GM23338 (cell line): ENCODE data around the gene BCL2. TPM values are rescaled to one million over a fixed set of nuclear protein-coding genes. Genes with fewer than 3 reads are reported as not detected.

Experiments used
- ATAC-seq: fragments of 200-7000 bp; cut with Tn5 transposase; 3 replicates; pipeline ENCODE4 v1.9.1; 2020
- DNase-seq: peaks from one replicate; pipeline ENCODE4 v3.0.0-alpha.2; 2015; ENCODE audit warnings: low spot score
- H2AFZ ChIP-seq: fragments of 200-600 bp; sonication (generic); 2 replicates; pipeline ENCODE4 v1.8.0; 2016; ENCODE audit warnings: antibody characterized with exemption, mild to moderate bottlenecking, moderate library complexity
- H3F3A ChIP-seq: fragments of 200-600 bp; sonication (generic); replicated peaks from 2 replicates; pipeline ENCODE4 v1.8.0; 2017; ENCODE audit warnings: antibody characterized with exemption, mixed run types, low read depth
- H3K27ac ChIP-seq: fragments of 200-600 bp; sonication (generic); 2 replicates; pipeline ENCODE4 v1.6.1; 2016; ENCODE audit warnings: low read depth
- H3K27me3 ChIP-seq: fragments of 200-600 bp; sonication (generic); 2 replicates; pipeline ENCODE4 v1.8.0; 2016; ENCODE audit warnings: mild to moderate bottlenecking, mixed run types, moderate library complexity; ENCODE audit not compliant: insufficient read depth
- H3K36me3 ChIP-seq: fragments of 200-600 bp; sonication (generic); 2 replicates; pipeline ENCODE4 v1.8.0; 2016; ENCODE audit warnings: mild to moderate bottlenecking; ENCODE audit not compliant: insufficient read depth
- H3K4me1 ChIP-seq: fragments of 200-600 bp; sonication (generic); 2 replicates; pipeline ENCODE4 v1.8.0; 2016; ENCODE audit warnings: mild to moderate bottlenecking, moderate library complexity; ENCODE audit not compliant: insufficient read depth
- H3K4me2 ChIP-seq: fragments of 200-600 bp; sonication (generic); 2 replicates; pipeline ENCODE4 v1.7.1; 2017; ENCODE audit warnings: mixed run types
- H3K4me3 ChIP-seq: fragments of 200-600 bp; sonication (generic); 2 replicates; pipeline ENCODE4 v1.6.1; 2016; ENCODE audit warnings: mixed run types
- H3K79me2 ChIP-seq: fragments of 200-600 bp; sonication (generic); replicated peaks from 2 replicates; pipeline ENCODE4 v1.8.0; 2017; ENCODE audit warnings: mild to moderate bottlenecking; ENCODE audit not compliant: insufficient read depth
- H3K9me2 ChIP-seq: fragments of 200-600 bp; sonication (generic); 2 replicates; pipeline ENCODE4 v1.8.0; 2017; ENCODE audit not compliant: insufficient read depth
- H4K20me1 ChIP-seq: fragments of 200-600 bp; sonication (generic); replicated peaks from 2 replicates; pipeline ENCODE4 v1.8.0; 2017; ENCODE audit warnings: mild to moderate bottlenecking; ENCODE audit not compliant: insufficient read depth
- H3K27ac Mint-ChIP-seq: 2 replicates; pipeline ENCODE4 v1.8.0; 2020; ENCODE audit warnings: inconsistent platforms, mild to moderate bottlenecking, moderate library complexity, mixed read lengths
- H3K27me3 Mint-ChIP-seq: 3 replicates; pipeline ENCODE4 v1.8.0; 2022; ENCODE audit warnings: low read depth, mild to moderate bottlenecking, moderate library complexity, mixed read lengths, inconsistent platforms; ENCODE audit not compliant: insufficient read depth, poor library complexity
- H3K36me3 Mint-ChIP-seq: 3 replicates; pipeline ENCODE4 v1.8.0; 2021; ENCODE audit warnings: low read depth, mild to moderate bottlenecking, inconsistent platforms, moderate library complexity, mixed read lengths
- H3K4me1 Mint-ChIP-seq: 3 replicates; pipeline ENCODE4 v1.8.0; 2020; ENCODE audit warnings: mild to moderate bottlenecking, inconsistent platforms, mixed read lengths
- H3K4me3 Mint-ChIP-seq: 3 replicates; pipeline ENCODE4 v1.8.0; 2021; ENCODE audit warnings: moderate library complexity, mild to moderate bottlenecking, inconsistent platforms, mixed read lengths
- H3K9me3 Mint-ChIP-seq: 3 replicates; pipeline ENCODE4 v1.8.0; 2020; ENCODE audit warnings: moderate library complexity, mild to moderate bottlenecking, inconsistent platforms, mixed read lengths
- CREB1 ChIP-seq: fragments of 250-450 bp; sonication (Bioruptor Pico); IDR thresholded peaks from 2 replicates; pipeline ENCODE4 v1.5.0; 2020; ENCODE audit warnings: low read depth, mild to moderate bottlenecking, moderate library complexity
- CTCF ChIP-seq, 2 experiments: fragments of 200-600 bp in 1 of 2; sonication (generic) in 1 of 2; conservative IDR thresholded peaks; 2 replicates each; pipeline versions ENCODE4 v1.5.1 to v1.6.1; 2016 to 2017; ENCODE audit warnings: antibody characterized with exemption in 2 of 2, low read depth in 2 of 2, mild to moderate bottlenecking in 2 of 2, moderate library complexity in 1 of 2
- ETS1 ChIP-seq: IDR thresholded peaks from 2 replicates; pipeline ENCODE4 v1.6.1; 2016; ENCODE audit warnings: antibody characterized with exemption
- EZH2 ChIP-seq: fragments of 200-600 bp; sonication (generic); IDR thresholded peaks from one replicate; pipeline ENCODE4 v1.8.0; 2017; ENCODE audit warnings: antibody characterized with exemption, mild to moderate bottlenecking, low read depth; ENCODE audit not compliant: unreplicated experiment
- EZH2phosphoT487 ChIP-seq: fragments of 200-600 bp; sonication (generic); IDR thresholded peaks from one replicate; pipeline ENCODE4 v1.8.1; 2018; ENCODE audit warnings: antibody characterized with exemption; ENCODE audit not compliant: unreplicated experiment
- JUNB ChIP-seq: IDR thresholded peaks from one replicate; pipeline ENCODE4 v1.6.1; 2016; ENCODE audit warnings: antibody characterized with exemption; ENCODE audit not compliant: unreplicated experiment
- NANOG ChIP-seq: IDR thresholded peaks from 2 replicates; pipeline ENCODE4 v1.6.1; 2016; ENCODE audit warnings: antibody characterized with exemption, borderline replicate concordance
- POLR2AphosphoS5 ChIP-seq: IDR thresholded peaks from 2 replicates; pipeline ENCODE4 v1.6.1; 2016; ENCODE audit warnings: antibody characterized with exemption, low read depth
- REST ChIP-seq: IDR thresholded peaks from one replicate; pipeline ENCODE4 v1.6.1; 2018; ENCODE audit warnings: antibody characterized with exemption; ENCODE audit not compliant: unreplicated experiment
- STAT1 ChIP-seq: IDR thresholded peaks from one replicate; pipeline ENCODE4 v1.6.1; 2016; ENCODE audit warnings: antibody characterized with exemption; ENCODE audit not compliant: unreplicated experiment
- ZNF114 ChIP-seq: fragments of 250-450 bp; sonication (Bioruptor Pico); IDR thresholded peaks from 2 replicates; pipeline ENCODE4 v1.5.0; 2020; ENCODE audit warnings: mild to moderate bottlenecking, moderate library complexity
- ZNF331 ChIP-seq: fragments of 250-450 bp; sonication (Bioruptor Pico); IDR thresholded peaks from 2 replicates; pipeline ENCODE4 v1.5.0; 2020; ENCODE audit warnings: low read depth, mild to moderate bottlenecking, moderate library complexity
- ZNF462 ChIP-seq: fragments of 250-450 bp; sonication (Bioruptor Pico); IDR thresholded peaks from 2 replicates; pipeline ENCODE4 v1.5.0; 2020; ENCODE audit warnings: mild to moderate bottlenecking, moderate library complexity
- polyA plus RNA-seq: library from polyadenylated mRNA; unstranded; fragments of >200 nt; fragmentation: Nextera tagmentation; extraction: Ambion mirVana; gene quantifications from 2 replicates; pipeline ENCODE4 v1.2.1, GENCODE V29; 2016
- total RNA-seq: library from RNA; depleted of rRNA; stranded (reverse); fragments of >200 nt; shearing (Covaris generic); gene quantifications from 2 replicates; pipeline ENCODE4 v1.2.3, GENCODE V29; 2014

The BCL2 gene
- total and polyA plus RNA-seq, 2 experiments from 2014 or later: 1.2 to 4.0 TPM

- Mint-ChIP-seq H3K4me1 (peaks cover 8% of the 10 kb centered on the region; the same call in 2 of the 3 replicates), H3K36me3 (no peaks in the 10 kb centered on the region), H3K4me3 (no peak overlapping the region), H3K9me3 (no peaks in the 10 kb centered on the region), H3K27ac (no peak overlapping the region), H3K27me3 (peaks cover 2% of the 10 kb centered on the region)
- no peaks in the 10 kb centered on the region for H3K36me3 ChIP-seq
- no peaks in the 10 kb centered on the region for H3K27me3 ChIP-seq
- no peaks in the 10 kb centered on the region for H3K9me2 ChIP-seq
- no peak for TF ChIP-seq NANOG
- no peak for TF ChIP-seq ZNF462 (CRISPR knock-in tag)
- no peak for TF ChIP-seq CTCF (conservative IDR thresholded peaks at IDR 0.05; ENCODE audit: low read depth in 2 of 2)
- TF ChIP-seq CREB1: no peak
- TF ChIP-seq EZH2phosphoT487: no peak
- TF ChIP-seq EZH2: no peak
- no peak for TF ChIP-seq ZNF114 (CRISPR knock-in tag)
- no peak for TF ChIP-seq ZNF331 (CRISPR knock-in tag)
- no peak for TF ChIP-seq POLR2AphosphoS5
- no peak for TF ChIP-seq STAT1
- no peak for TF ChIP-seq JUNB
- TF ChIP-seq REST: no peak
- TF ChIP-seq ETS1: no peak
- ATAC-seq (no peak), DNase-seq (no peak)
- no peaks in the 10 kb centered on the region for H3K79me2 ChIP-seq
- no peak overlapping the region for H3K4me2 ChIP-seq
- H4K20me1 ChIP-seq: no peaks in the 10 kb centered on the region
- no peak overlapping the region for H3K4me3 ChIP-seq
- no peaks in the 10 kb centered on the region for H3F3A ChIP-seq
- no peaks in the 10 kb centered on the region for H3K4me1 ChIP-seq
- no peak overlapping the region for H2AFZ ChIP-seq
- H3K27ac ChIP-seq: no peak overlapping the region
Observed at GRCh38 chr18:63185984-63186383, 133.6 kb downstream of the BCL2 start.
